GM12892 (cell line): ENCODE data around the gene ADISSP.

Source experiments
- POLR2A ChIP-seq: IDR thresholded peaks from 2 replicates; pipeline ENCODE4 v1.6.1; 2011; ENCODE audit warnings: low read depth, low read length, control low read depth
- POLR2AphosphoS5 ChIP-seq: IDR thresholded peaks from 2 replicates; pipeline ENCODE4 v1.6.1; 2011; ENCODE audit warnings: low read depth, low read length, control low read depth
- TAF1 ChIP-seq: IDR thresholded peaks from 2 replicates; pipeline ENCODE4 v1.6.1; 2011; ENCODE audit warnings: low read depth, mild to moderate bottlenecking, control low read depth, low read length, borderline replicate concordance

- no peak for TF ChIP-seq POLR2AphosphoS5
- TF ChIP-seq POLR2A: no peak
- TF ChIP-seq TAF1: no peak
Observed at GRCh38 chr20:3748073-3748472, 19.5 kb downstream of the ADISSP start.
